ENCODE measurements around the gene CNTD1.

Gene CNTD1

GRCh38 chr17:42819939-42820535, 21.4 kb downstream of the CNTD1 start:
- Histone ChIP-seq H3K27ac (ENCODE audit: extremely low read depth, low read depth, low read length) (no peak overlapping the region), H3K36me3 (ENCODE audit: control insufficient read depth in 2 of 2, insufficient read depth in 1 of 2, low read length in 2 of 2) (peaks cover 69 to 76% of the 10 kb centered on the region in 2 experiments), H3K4me3 (ENCODE audit: low read depth, low read length) (no peak overlapping the region), H3K9me3 (ENCODE audit: control insufficient read depth, insufficient read depth, low read depth, low read length) (no peaks in the 10 kb centered on the region), H3K4me1 (ENCODE audit: control insufficient read depth, insufficient read depth, low read length) (peaks cover 4% of the 10 kb centered on the region; the same call in 1 of the 2 replicates)
- POLR2A ChIA-PET, result interaction anchor here (2.0 kb wide), 1 partner anchor 13 kb away, joined by 9 read pairs; the partner anchor contains the start of gene PSME3
- CTCF ChIA-PET, result interaction anchor here (0.6 to 8.2 kb wide), 35 partner anchors 9 to 1252 kb away, joined by 3 to 52 read pairs (median 4); partner anchors contain the start of genes CNTD1, COA3 and PSME3
- 0 out of 2 replicates have a peak, but pooled peaks have one; percentile 7 for TF ChIP-seq ZBTB44 (tag by site-specific recombination; IDR thresholded peaks at IDR 0.05)
- TF ChIP-seq ZNF654 (tag by site-specific recombination; IDR thresholded peaks at IDR 0.05; ENCODE audit: low read depth), result peak; percentile 19; the same call in 1 of the 2 replicates
- peak; percentile 41; the same call in 1 of the 2 replicates for TF ChIP-seq GLIS1 (tag by site-specific recombination; IDR thresholded peaks at IDR 0.05)
- 0 out of 2 replicates have a peak, but pooled peaks have one; percentile 20 for TF ChIP-seq WT1 (tag by site-specific recombination; IDR thresholded peaks at IDR 0.05)
- no peak for TF ChIP-seq KLF1 (tag by site-specific recombination; IDR thresholded peaks at IDR 0.05)
- TF ChIP-seq ZNF645 (tag by site-specific recombination; IDR thresholded peaks at IDR 0.05), result no peak

GRCh38 chr17:42821176-42821575, 22.5 kb downstream of the CNTD1 start:
- ChIA-PET POLR2A (interaction anchor here (0.5 kb wide), 1 partner anchor 545 kb away, joined by 3 read pairs; no protein-coding TSS in a partner anchor), CTCF (interaction anchor here (0.5 to 8.2 kb wide), 18 partner anchors 11 to 243 kb away, joined by 3 to 52 read pairs (median 6); partner anchors contain the start of genes CNTD1, COA3, PSME3 and WNK4)
- peaks cover 58 to 65% of the 10 kb centered on the region in 2 experiments for H3K36me3 ChIP-seq (ENCODE audit: control insufficient read depth in 2 of 2, insufficient read depth in 1 of 2, low read length in 2 of 2)

More at GRCh38 chr17:42821176-42821575, 22.5 kb downstream of the CNTD1 start:
- Histone ChIP-seq H3K4me3 (ENCODE audit: low read depth, low read length) (no peak overlapping the region), H3K27ac (ENCODE audit: extremely low read depth, low read depth, low read length) (no peak overlapping the region), H3K9me3 (ENCODE audit: control insufficient read depth, insufficient read depth, low read depth, low read length) (no peaks in the 10 kb centered on the region), H3K4me1 (ENCODE audit: control insufficient read depth, insufficient read depth, low read length) (0 out of 2 replicates have a peak, but pooled peaks cover 4% of the 10 kb centered on the region)
- TF ChIP-seq KLF17 (tag by site-specific recombination; IDR thresholded peaks at IDR 0.05), result no peak
- TF ChIP-seq BCL11A (tag by site-specific recombination; IDR thresholded peaks at IDR 0.05; ENCODE audit: low read depth), result no peak
- no peak for TF ChIP-seq ZBTB7A (tag by site-specific recombination; IDR thresholded peaks at IDR 0.05; ENCODE audit: low read depth)
- no peak for TF ChIP-seq KLF9 (tag by site-specific recombination; IDR thresholded peaks at IDR 0.05; ENCODE audit: low read depth)
- TF ChIP-seq ZNF776 (tag by site-specific recombination; IDR thresholded peaks at IDR 0.05; ENCODE audit: borderline replicate concordance), result no peak
- no peak for TF ChIP-seq GLI4 (tag by site-specific recombination; IDR thresholded peaks at IDR 0.05)
- TF ChIP-seq ZNF24 (tag by site-specific recombination; IDR thresholded peaks at IDR 0.05), result no peak
- no peak for TF ChIP-seq ZNF544 (tag by site-specific recombination; IDR thresholded peaks at IDR 0.05)
- no peak for TF ChIP-seq ZSCAN4 (tag by site-specific recombination; IDR thresholded peaks at IDR 0.05)
- TF ChIP-seq PATZ1 (tag by site-specific recombination; IDR thresholded peaks at IDR 0.05), result no peak
- no peak for TF ChIP-seq ZNF670 (tag by site-specific recombination; IDR thresholded peaks at IDR 0.05; ENCODE audit: low read depth)
- TF ChIP-seq ZBTB21 (tag by site-specific recombination; IDR thresholded peaks at IDR 0.05), result no peak
- TF ChIP-seq KLF10 (tag by site-specific recombination; IDR thresholded peaks at IDR 0.05), result no peak
- TF ChIP-seq ZSCAN30 (tag by site-specific recombination; IDR thresholded peaks at IDR 0.05), result no peak
- no peak for TF ChIP-seq ZNF501 (tag by site-specific recombination; IDR thresholded peaks at IDR 0.05)
- no peak for TF ChIP-seq YY1 (tag by site-specific recombination; IDR thresholded peaks at IDR 0.05)
- no peak for TF ChIP-seq ZFP69B (tag by site-specific recombination; IDR thresholded peaks at IDR 0.05)
- no peak for TF ChIP-seq ZNF660 (tag by site-specific recombination; IDR thresholded peaks at IDR 0.05)
- TF ChIP-seq PRDM6 (tag by site-specific recombination; IDR thresholded peaks at IDR 0.05), result no peak
